ENCODE data around the gene ALK. TPM values are rescaled to one million over a fixed set of nuclear protein-coding genes. Genes with fewer than 3 reads are reported as not detected.

The ALK gene
- polyA plus RNA-seq, 2 of the 4 experiments (the other 2 are of a cell fraction) = not detected

DNA sequence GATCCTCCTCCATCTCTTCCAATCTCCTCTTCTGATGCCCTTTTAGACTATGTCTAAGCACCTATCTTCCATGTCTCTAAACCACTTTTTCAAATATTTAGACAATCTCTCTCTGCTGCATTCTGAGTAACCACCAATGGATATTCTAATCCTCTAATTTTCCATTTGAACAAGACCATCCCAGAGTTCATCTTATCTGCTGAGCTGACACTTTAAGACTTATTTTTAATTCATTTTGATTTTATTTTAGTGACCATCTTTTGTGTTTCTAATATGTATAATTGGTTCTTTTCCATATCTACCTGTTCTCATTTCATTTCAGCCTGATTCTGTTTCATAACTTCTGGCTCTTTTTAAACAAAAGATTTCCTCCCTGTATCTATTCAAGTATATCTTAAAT lies 436.3 kb downstream of the ALK start:
- ATAC-seq (no peak), DNase-seq (ENCODE audit: low read depth in 1 of 2, low spot score in 1 of 2) (no peak), FAIRE-seq (no peak)
- Histone ChIP-seq H3K4me1 (no peaks in the 10 kb centered on the region), H3K9me3 (no peaks in the 10 kb centered on the region), H3K4me3 (no peak overlapping the region), H3K4me2 (no peak overlapping the region), H3K27ac (no peak overlapping the region)
- ChIA-PET CTCF (no interaction called here), POLR2A (no interaction called here)
- TF ChIP-seq MAFK (IDR thresholded peaks at IDR 0.05; ENCODE audit: partially characterized antibody) (peak; percentile 69), MAZ (IDR thresholded peaks at IDR 0.05; ENCODE audit: borderline replicate concordance, low read depth, low read length) (no peak)

DNA sequence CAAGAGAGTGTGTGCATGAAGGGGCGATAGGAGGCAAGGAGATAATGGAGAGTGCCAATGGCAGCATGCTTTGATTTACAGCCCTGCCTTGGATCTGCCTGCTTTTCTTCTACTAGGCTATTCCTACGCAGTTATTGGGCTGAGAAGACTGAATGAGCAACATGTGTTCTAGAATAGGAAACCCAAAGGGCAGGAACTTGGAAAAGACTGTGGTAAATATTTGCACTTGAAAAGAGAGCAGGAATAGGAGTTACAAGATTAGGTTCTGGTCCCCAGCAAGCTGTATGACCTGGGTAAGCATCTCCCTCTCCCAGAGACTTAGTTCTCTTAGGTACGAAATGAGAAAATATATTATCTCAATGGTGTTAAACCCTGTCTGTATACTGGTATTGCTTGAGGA lies 438.5 kb downstream of the ALK start:
- no peak overlapping the region for H3K27ac ChIP-seq
- ATAC-seq (no peak), DNase-seq (ENCODE audit: low read depth in 1 of 2, low spot score in 1 of 2) (no peak), FAIRE-seq (no peak)
- ChIA-PET CTCF (no interaction called here), POLR2A (no interaction called here)
- WGBS (ENCODE audit: missing lambda C conversion rate) = 15% methylated on average over 3 of the region's 3 CpGs
- H3K4me2 ChIP-seq = no peak overlapping the region
- H3K9me3 ChIP-seq = no peaks in the 10 kb centered on the region
- no peaks in the 10 kb centered on the region for H3K4me1 ChIP-seq
- TF ChIP-seq, protein P1, sequence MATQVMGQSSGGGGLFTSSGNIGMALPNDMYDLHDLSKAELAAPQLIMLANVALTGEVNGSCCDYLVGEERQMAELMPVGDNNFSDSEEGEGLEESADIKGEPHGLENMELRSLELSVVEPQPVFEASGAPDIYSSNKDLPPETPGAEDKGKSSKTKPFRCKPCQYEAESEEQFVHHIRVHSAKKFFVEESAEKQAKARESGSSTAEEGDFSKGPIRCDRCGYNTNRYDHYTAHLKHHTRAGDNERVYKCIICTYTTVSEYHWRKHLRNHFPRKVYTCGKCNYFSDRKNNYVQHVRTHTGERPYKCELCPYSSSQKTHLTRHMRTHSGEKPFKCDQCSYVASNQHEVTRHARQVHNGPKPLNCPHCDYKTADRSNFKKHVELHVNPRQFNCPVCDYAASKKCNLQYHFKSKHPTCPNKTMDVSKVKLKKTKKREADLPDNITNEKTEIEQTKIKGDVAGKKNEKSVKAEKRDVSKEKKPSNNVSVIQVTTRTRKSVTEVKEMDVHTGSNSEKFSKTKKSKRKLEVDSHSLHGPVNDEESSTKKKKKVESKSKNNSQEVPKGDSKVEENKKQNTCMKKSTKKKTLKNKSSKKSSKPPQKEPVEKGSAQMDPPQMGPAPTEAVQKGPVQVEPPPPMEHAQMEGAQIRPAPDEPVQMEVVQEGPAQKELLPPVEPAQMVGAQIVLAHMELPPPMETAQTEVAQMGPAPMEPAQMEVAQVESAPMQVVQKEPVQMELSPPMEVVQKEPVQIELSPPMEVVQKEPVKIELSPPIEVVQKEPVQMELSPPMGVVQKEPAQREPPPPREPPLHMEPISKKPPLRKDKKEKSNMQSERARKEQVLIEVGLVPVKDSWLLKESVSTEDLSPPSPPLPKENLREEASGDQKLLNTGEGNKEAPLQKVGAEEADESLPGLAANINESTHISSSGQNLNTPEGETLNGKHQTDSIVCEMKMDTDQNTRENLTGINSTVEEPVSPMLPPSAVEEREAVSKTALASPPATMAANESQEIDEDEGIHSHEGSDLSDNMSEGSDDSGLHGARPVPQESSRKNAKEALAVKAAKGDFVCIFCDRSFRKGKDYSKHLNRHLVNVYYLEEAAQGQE (IDR thresholded peaks at IDR 0.05) = no peak
- TF ChIP-seq, protein P2, sequence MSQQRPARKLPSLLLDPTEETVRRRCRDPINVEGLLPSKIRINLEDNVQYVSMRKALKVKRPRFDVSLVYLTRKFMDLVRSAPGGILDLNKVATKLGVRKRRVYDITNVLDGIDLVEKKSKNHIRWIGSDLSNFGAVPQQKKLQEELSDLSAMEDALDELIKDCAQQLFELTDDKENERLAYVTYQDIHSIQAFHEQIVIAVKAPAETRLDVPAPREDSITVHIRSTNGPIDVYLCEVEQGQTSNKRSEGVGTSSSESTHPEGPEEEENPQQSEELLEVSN (IDR thresholded peaks at IDR 0.05; ENCODE audit: borderline replicate concordance, low read depth) = no peak
- TF ChIP-seq ZC3H11A (IDR thresholded peaks at IDR 0.05) (no peak), RAD21 (conservative IDR thresholded peaks at IDR 0.05 in 1 of 2, IDR thresholded peaks at IDR 0.05 in 1 of 2) (no peak), EHMT2 (IDR thresholded peaks at IDR 0.05; ENCODE audit: low read depth) (no peak), CHD2 (IDR thresholded peaks at IDR 0.05; ENCODE audit: low read length, partially characterized antibody) (no peak), NR3C1 (IDR thresholded peaks at IDR 0.05) (no peak), HEYL (CRISPR knock-in tag; IDR thresholded peaks at IDR 0.05) (no peak)
- TF ChIP-seq, protein P3, sequence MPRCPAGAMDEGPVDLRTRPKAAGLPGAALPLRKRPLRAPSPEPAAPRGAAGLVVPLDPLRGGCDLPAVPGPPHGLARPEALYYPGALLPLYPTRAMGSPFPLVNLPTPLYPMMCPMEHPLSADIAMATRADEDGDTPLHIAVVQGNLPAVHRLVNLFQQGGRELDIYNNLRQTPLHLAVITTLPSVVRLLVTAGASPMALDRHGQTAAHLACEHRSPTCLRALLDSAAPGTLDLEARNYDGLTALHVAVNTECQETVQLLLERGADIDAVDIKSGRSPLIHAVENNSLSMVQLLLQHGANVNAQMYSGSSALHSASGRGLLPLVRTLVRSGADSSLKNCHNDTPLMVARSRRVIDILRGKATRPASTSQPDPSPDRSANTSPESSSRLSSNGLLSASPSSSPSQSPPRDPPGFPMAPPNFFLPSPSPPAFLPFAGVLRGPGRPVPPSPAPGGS (IDR thresholded peaks at IDR 0.05) = no peak
- no peak overlapping the region for H3K4me3 ChIP-seq

DNA sequence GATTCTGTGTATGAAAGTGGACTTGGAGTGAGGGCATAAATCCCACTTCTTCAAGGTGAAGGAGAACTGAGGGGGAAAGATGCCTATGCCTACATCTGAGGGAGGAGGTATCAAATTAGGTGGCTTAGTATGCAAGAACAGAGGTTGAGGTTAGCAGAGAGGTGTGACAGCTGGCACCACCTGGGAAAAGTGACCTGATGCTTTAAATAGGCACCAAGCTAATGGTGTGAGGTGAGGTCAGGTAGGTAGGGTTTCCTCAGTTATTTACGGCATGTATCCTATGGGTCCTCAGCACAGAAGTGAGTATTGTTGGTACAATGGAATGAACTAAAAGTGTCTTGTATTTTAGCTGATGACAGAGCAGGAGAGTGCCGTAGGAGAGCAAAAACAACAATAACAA lies 439.0 kb downstream of the ALK start:
- no peak for FAIRE-seq
- ChIA-PET POLR2A (no interaction called here), CTCF (no interaction called here)
- Histone ChIP-seq H3K4me3 (no peak overlapping the region), H3K4me1 (no peaks in the 10 kb centered on the region), H3K4me2 (no peak overlapping the region), H3K27ac (no peak overlapping the region), H3K9me3 (no peaks in the 10 kb centered on the region)
- TF ChIP-seq, protein P4, sequence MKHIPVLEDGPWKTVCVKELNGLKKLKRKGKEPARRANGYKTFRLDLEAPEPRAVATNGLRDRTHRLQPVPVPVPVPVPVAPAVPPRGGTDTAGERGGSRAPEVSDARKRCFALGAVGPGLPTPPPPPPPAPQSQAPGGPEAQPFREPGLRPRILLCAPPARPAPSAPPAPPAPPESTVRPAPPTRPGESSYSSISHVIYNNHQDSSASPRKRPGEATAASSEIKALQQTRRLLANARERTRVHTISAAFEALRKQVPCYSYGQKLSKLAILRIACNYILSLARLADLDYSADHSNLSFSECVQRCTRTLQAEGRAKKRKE (CRISPR knock-in tag; IDR thresholded peaks at IDR 0.05; ENCODE audit: low read depth) = no peak
- no peak for TF ChIP-seq FOSL2 (IDR thresholded peaks at IDR 0.05)
- no peak for TF ChIP-seq FOSL2 (CRISPR knock-in tag; IDR thresholded peaks at IDR 0.05)
- TF ChIP-seq HOXA7 (CRISPR knock-in tag; IDR thresholded peaks at IDR 0.05) = no peak
- TF ChIP-seq SREBF2 (IDR thresholded peaks at IDR 0.05) = no peak
- TF ChIP-seq, protein P2 (IDR thresholded peaks at IDR 0.05; ENCODE audit: borderline replicate concordance, low read depth) = no peak
- no peak for TF ChIP-seq ZNF302 (CRISPR knock-in tag; IDR thresholded peaks at IDR 0.05)
- no peak for TF ChIP-seq CEBPB (IDR thresholded peaks at IDR 0.05)
- ATAC-seq = no peak
- no peak for DNase-seq (ENCODE audit: low read depth in 1 of 2, low spot score in 1 of 2)
- WGBS (ENCODE audit: missing lambda C conversion rate) = 36% methylated on average over 2 of the region's 2 CpGs

Data from A549 (cell line).